Right lobe of liver (tissue), 6 donors: Measurements from ENCODE around the gene PYGO2. TPM values are rescaled to one million over a fixed set of nuclear protein-coding genes. Genes with fewer than 3 reads are reported as not detected.

Source experiments
- ATAC-seq, 4 donors: fragments of 200-7000 bp; cut with Tn5 transposase; one replicate each; pipeline ENCODE4 v1.9.1; 2020; ENCODE audit warnings: mild to moderate bottlenecking in 4 of 4, moderate library complexity in 4 of 4
- DNase-seq, 3 donors: peaks; one replicate each; pipeline ENCODE4 v3.0.0-alpha.2; 2020
- H3K27ac ChIP-seq, 3 donors: fragments of 200-600 bp; one replicate each; pipeline ENCODE4 v1.8.0; 2022
- H3K27me3 ChIP-seq, 2 donors: fragments of 200-600 bp; one replicate each; pipeline ENCODE4 v1.8.0; 2022
- H3K36me3 ChIP-seq, 4 donors: fragments of 200-600 bp; sonication (generic) in 1 of 4; one replicate each; pipeline versions ENCODE4 v1.5.1 to v1.8.0; 2017 to 2022; ENCODE audit warnings: control low read depth in 1 of 4
- H3K4me1 ChIP-seq, 4 donors: fragments of 200-600 bp; sonication (generic) in 1 of 4; one replicate each; pipeline versions ENCODE4 v1.5.1 to v1.8.0; 2017 to 2022; ENCODE audit warnings: control low read depth in 1 of 4
- H3K4me3 ChIP-seq, 3 donors: fragments of 200-600 bp; one replicate each; pipeline ENCODE4 v1.8.0; 2022
- H3K9me3 ChIP-seq, 4 donors: fragments of 200-600 bp; sonication (generic) in 1 of 4; one replicate each; pipeline versions ENCODE4 v1.5.1 to v1.8.0; 2017 to 2022; ENCODE audit warnings: control low read depth in 1 of 4
- CTCF ChIP-seq, 4 donors: fragments of 200-600 bp in 3 of 4; fragments of 450-650 bp in 1 of 4; IDR thresholded peaks; one replicate each; pipeline versions ENCODE4 v1.5.1 to v1.8.0; 2016 to 2022; ENCODE audit warnings: antibody characterized with exemption in 4 of 4, mild to moderate bottlenecking in 2 of 4
- POLR2A ChIP-seq: fragments of 450-650 bp; IDR thresholded peaks from one replicate; pipeline ENCODE4 v1.6.1; 2017; ENCODE audit warnings: antibody characterized with exemption, mild to moderate bottlenecking
- WGBS: methylation state at CpG from one replicate; pipeline ENCODE4 v1.1.6; 2018; ENCODE audit warnings: low coverage, low lambda C conversion rate; ENCODE audit not compliant: insufficient coverage; ENCODE audit errors: missing lambda C conversion rate; 5-methylcytosine and 5-hydroxymethylcytosine counted together
- intact Hi-C, 2 donors: fragments of 100-400 bp; cut with DNase I; formaldehyde crosslinking; loops; one replicate each; pipeline versions ENCODE4 v1.11.2 to v1.14.1; 2022
- total RNA-seq, 6 experiments: library from RNA; depleted of rRNA in 2 of 6; stranded (reverse); fragments of >200 nt in 2 of 6; fragmentation: NEBNext Ultra II Directional in 3 of 6; extraction: Animal tissue kit (Norgen Biotek cat#: 25700) in 3 of 6; gene quantifications; one replicate each; pipeline versions ENCODE4 v1.1.0 to v1.2.4, GENCODE V29; 2016 to 2023
- donor health status: DM: no; HTN: yes; CAD: no.
- donor health status: DM: no; HTN: no; CAD: no.
- donor health status: DM: no; HTN: no; CAD: no.
- donor health status: DM: no; HTN: yes; CAD: no.
- donor health status: DM: no; HTN: yes; CAD: no.

PYGO2 gene
- total RNA-seq, 6 experiments from 2014 or later: 9.1 to 13.5 (median 10.9) TPM

GRCh38 chr1:155000411-155000725 is 38.8 kb upstream of the PYGO2 start:
- ATAC-seq (no peak), DNase-seq (peak in 2 of 3 donors; percentile 51 to 68)
- H3K4me3 ChIP-seq: peak overlapping the region; percentile 85 to 93 (median 91)

GRCh38 chr1:154999571-155000410 is 38.2 kb upstream of the PYGO2 start:
- intact Hi-C loops: no loop called here
- peaks cover 0 to 27% (median 6%) of the 10 kb centered on the region in 4 donors for H3K4me1 ChIP-seq
- no peaks in the 10 kb centered on the region for H3K27me3 ChIP-seq
- H3K27ac ChIP-seq: peak overlapping the region; percentile 76 to 95 (median 93)
- H3K9me3 ChIP-seq: no peaks in the 10 kb centered on the region
- 0% methylated on average over 18 of the region's 50 CpGs for WGBS
- no peak for ATAC-seq
- H3K36me3 ChIP-seq: no peaks in the 10 kb centered on the region
- DNase-seq: peak in 2 of 3 donors; percentile 45 to 61
- TF ChIP-seq CTCF (IDR thresholded peaks at IDR 0.05) (no peak), POLR2A (no peak)
- H3K4me3 ChIP-seq: peak overlapping the region; percentile 21 to 93 (median 91)

More at GRCh38 chr1:155000411-155000725, 38.8 kb upstream of the PYGO2 start:
- no peak for TF ChIP-seq POLR2A
- TF ChIP-seq CTCF (IDR thresholded peaks at IDR 0.05): no peak
- Histone ChIP-seq H3K4me1 (peaks cover 0 to 33% (median 11%) of the 10 kb centered on the region in 4 donors), H3K27me3 (no peaks in the 10 kb centered on the region), H3K36me3 (no peaks in the 10 kb centered on the region), H3K9me3 (no peaks in the 10 kb centered on the region), H3K27ac (peak overlapping the region; percentile 76 to 95 (median 93))
- intact Hi-C loops: no loop called here
- WGBS: 0% methylated on average over 6 of the region's 13 CpGs

GRCh38 chr1:154998818-154999570 is 37.4 kb upstream of the PYGO2 start:
- H3K27ac ChIP-seq: no peak overlapping the region
- ATAC-seq (no peak), DNase-seq (peak in 2 of 3 donors; percentile 70 to 74)
- H3K9me3 ChIP-seq: no peaks in the 10 kb centered on the region
- intact Hi-C loops: no loop called here
- H3K4me1 ChIP-seq: peaks cover 0 to 19% (median 4%) of the 10 kb centered on the region in 4 donors
- H3K27me3 ChIP-seq: no peaks in the 10 kb centered on the region
- TF ChIP-seq POLR2A (no peak), CTCF (IDR thresholded peaks at IDR 0.05) (peak; percentile 76 to 84 (median 82))
- WGBS: 11% methylated on average over 17 of the region's 40 CpGs
- H3K36me3 ChIP-seq: no peaks in the 10 kb centered on the region
- H3K4me3 ChIP-seq: peak overlapping the region; percentile 21 to 93 (median 91)

GRCh38 chr1:154998201-154998780 is 36.7 kb upstream of the PYGO2 start:
- Histone ChIP-seq H3K4me1 (peaks cover 0 to 19% (median 4%) of the 10 kb centered on the region in 4 donors), H3K27me3 (no peaks in the 10 kb centered on the region), H3K9me3 (no peaks in the 10 kb centered on the region), H3K36me3 (no peaks in the 10 kb centered on the region), H3K4me3 (no peak overlapping the region), H3K27ac (no peak overlapping the region)
- ATAC-seq (no peak), DNase-seq (peak in 1 of 3 donors; percentile 47)
- TF ChIP-seq CTCF (IDR thresholded peaks at IDR 0.05) (peak in 3 of 4 donors; percentile 24 to 34 (median 28)), POLR2A (no peak)
- intact Hi-C loops: no loop called here
- 63% methylated on average over 14 of the region's 16 CpGs for WGBS
